Endothelial cell of umbilical vein (primary cell): ENCODE results near the gene CUX1. TPM values are rescaled to one million over a fixed set of nuclear protein-coding genes. Genes with fewer than 3 reads are reported as not detected.

Source experiments
- BruUV-seq: library from RNA; stranded (reverse); fragments of 400-500 nt; replicated peaks from 2 replicates; lab custom pipeline; 2021; lab: Mats Ljungman, UMichigan
- CTCF ChIA-PET: fragments of 300-600, 350-600 bp; sonication (Branson Sonifier 250); formaldehyde crosslinking; loops from one replicate; lab custom pipeline; 2021; ENCODE audit warnings: antibody characterized with exemption, inconsistent platforms; lab: Charles Lee
- POLR2A ChIA-PET: fragments of 300-600, 350-600 bp; sonication (Branson Sonifier 250); formaldehyde crosslinking; loops from one replicate; lab custom pipeline; 2021; ENCODE audit warnings: antibody characterized with exemption, inconsistent platforms; lab: Charles Lee
- DNase-seq: peaks from one replicate; pipeline ENCODE4 v3.0.0-alpha.2; 2011; ENCODE audit warnings: low read depth, low spot score
- FAIRE-seq: peaks from 2 replicates; lab custom pipeline; 2011; peaks lifted over from hg19 to GRCh38; lab: Jason Lieb, UNC
- H2AFZ ChIP-seq: 2 replicates; pipeline ENCODE4 v1.6.0; 2012; ENCODE audit warnings: low read depth, low read length, control low read depth, inconsistent platforms
- H3K27ac ChIP-seq: 2 replicates; pipeline ENCODE4 v1.5.1; 2011; ENCODE audit warnings: low read depth, mild to moderate bottlenecking, control low read depth, low read length, moderate library complexity; ENCODE audit not compliant: insufficient read depth
- H3K27me3 ChIP-seq, 2 experiments: 2 replicates each; pipeline versions ENCODE4 v1.6.0 to v1.6.1; 2011; ENCODE audit warnings: low read length in 2 of 2, mixed read lengths in 1 of 2; ENCODE audit not compliant: control insufficient read depth in 2 of 2, insufficient read depth in 2 of 2
- H3K36me3 ChIP-seq, 2 experiments: 2 replicates in 1 of 2; 3 replicates in 1 of 2; pipeline ENCODE4 v1.5.1; 2011; ENCODE audit warnings: low read length in 2 of 2, mild to moderate bottlenecking in 1 of 2, moderate library complexity in 1 of 2; ENCODE audit not compliant: control insufficient read depth in 2 of 2, insufficient read depth in 2 of 2; ENCODE audit errors: extremely low read depth in 1 of 2
- H3K4me1 ChIP-seq: 3 replicates; pipeline ENCODE4 v1.5.1; 2011; ENCODE audit warnings: mild to moderate bottlenecking, low read length; ENCODE audit not compliant: control insufficient read depth, insufficient read depth; ENCODE audit errors: extremely low read depth
- H3K4me2 ChIP-seq: 2 replicates; pipeline ENCODE4 v1.6.1; 2011; ENCODE audit warnings: low read length, control low read depth, mixed read lengths; ENCODE audit not compliant: insufficient read depth
- H3K4me3 ChIP-seq, 3 experiments: fragments of 200-600 bp in 1 of 3; sonication (generic), shearing (Covaris generic) in 1 of 3; replicated peaks in 1 of 3; 2 replicates each; pipeline ENCODE4 v1.5.1; 2011 to 2016; ENCODE audit warnings: control low read depth in 3 of 3, low read length in 3 of 3, mild to moderate bottlenecking in 2 of 3, inconsistent platforms in 1 of 3, low read depth in 1 of 3, moderate library complexity in 1 of 3; ENCODE audit not compliant: insufficient read depth in 1 of 3
- H3K79me2 ChIP-seq: 2 replicates; pipeline ENCODE4 v1.6.0; 2012; ENCODE audit warnings: low read length, inconsistent platforms; ENCODE audit not compliant: control insufficient read depth, insufficient read depth
- H3K9ac ChIP-seq: replicated peaks from 2 replicates; pipeline ENCODE3; 2011; ENCODE audit warnings: low read length, control low read depth; ENCODE audit not compliant: insufficient read depth; ENCODE audit errors: extremely low read depth
- H3K9me1 ChIP-seq: replicated peaks from 3 replicates; pipeline ENCODE4 v1.6.0; 2011; ENCODE audit warnings: mild to moderate bottlenecking, low read length; ENCODE audit not compliant: control insufficient read depth, insufficient read depth; ENCODE audit errors: extremely low read depth
- H3K9me3 ChIP-seq: replicated peaks from 2 replicates; pipeline ENCODE4 v1.5.1; 2012; ENCODE audit warnings: low read length, inconsistent platforms; ENCODE audit not compliant: control insufficient read depth, insufficient read depth
- H4K20me1 ChIP-seq: replicated peaks from 2 replicates; pipeline ENCODE3; 2011; ENCODE audit warnings: mild to moderate bottlenecking, low read length; ENCODE audit not compliant: control insufficient read depth, insufficient read depth; ENCODE audit errors: extremely low read depth
- EZH2 ChIP-seq: IDR thresholded peaks from 2 replicates; pipeline ENCODE4 v1.6.1; 2012; ENCODE audit warnings: borderline replicate concordance, low read depth, mild to moderate bottlenecking, moderate library complexity, low read length, inconsistent platforms; ENCODE audit not compliant: severe bottlenecking
- FOS ChIP-seq: IDR thresholded peaks from 2 replicates; pipeline ENCODE4 v1.6.1; 2011; ENCODE audit warnings: mild to moderate bottlenecking, low read length, moderate library complexity, borderline replicate concordance; ENCODE audit not compliant: insufficient read depth
- GATA2 ChIP-seq: IDR thresholded peaks from 2 replicates; pipeline ENCODE4 v1.7.0; 2011; ENCODE audit warnings: low read depth, mild to moderate bottlenecking, moderate library complexity, mixed read lengths, low read length; ENCODE audit not compliant: insufficient read length, insufficient read depth
- JUN ChIP-seq: IDR thresholded peaks from 2 replicates; pipeline ENCODE4 v1.6.1; 2011; ENCODE audit warnings: borderline replicate concordance, low read depth; ENCODE audit not compliant: insufficient read length, insufficient read depth
- MYC ChIP-seq: IDR thresholded peaks from one replicate; pipeline ENCODE4 v1.6.1; 2011; ENCODE audit warnings: mild to moderate bottlenecking, low read depth, low read length
- POLR2A ChIP-seq: IDR thresholded peaks from 2 replicates; pipeline ENCODE4 v1.6.1; 2012; ENCODE audit warnings: low read depth, mild to moderate bottlenecking, control low read depth, low read length
- POLR2AphosphoS5 ChIP-seq: IDR thresholded peaks from 2 replicates; pipeline ENCODE4 v1.6.1; 2012; ENCODE audit warnings: low read depth, mild to moderate bottlenecking, control low read depth, low read length, moderate library complexity; ENCODE audit not compliant: insufficient read depth
- dilution Hi-C: fragments of 300-500 bp; cut with MboI; formaldehyde crosslinking; loops from one replicate; pipeline ENCODE4 v1.15.0; 2019; ENCODE audit warnings: low sequenced_read_pairs; ENCODE audit not compliant: extremely low pct_ligation_motif_present
- intact Hi-C: fragments of 100-400 bp; cut with micrococcal nuclease; formaldehyde crosslinking; loops from one replicate; pipeline ENCODE4 v1.10.0; 2022
- polyA plus RNA-seq, 4 experiments: library from polyadenylated mRNA; depleted of rRNA in 3 of 4; stranded (reverse) in 3 of 4; unstranded in 1 of 4; fragments of >200 nt; gene quantifications; 2 replicates each; pipeline versions ENCODE4 v1.2.1 to v1.2.3, GENCODE V29; 2011 to 2012; ENCODE audit warnings: missing spikeins in 1 of 4
- total RNA-seq: library from RNA; stranded (reverse); gene quantifications from 2 replicates; pipeline ENCODE4 v1.2.3, GENCODE V29; 2021
- TF ChIP-seq, protein P1 (sequence below): IDR thresholded peaks from 2 replicates; pipeline ENCODE4 v1.6.1; 2011; ENCODE audit not compliant: insufficient read depth, insufficient read length
- TF ChIP-seq, protein P2 (sequence below), 2 donors: IDR thresholded peaks; 1 replicate in 1 of 2; 2 replicates in 1 of 2; pipeline ENCODE4 v1.5.1; 2011; ENCODE audit warnings: low read length in 2 of 2, mild to moderate bottlenecking in 2 of 2, moderate library complexity in 2 of 2, control low read depth in 1 of 2, inconsistent platforms in 1 of 2, low read depth in 1 of 2; ENCODE audit not compliant: insufficient read depth in 1 of 2; ENCODE audit errors: extremely low read depth in 1 of 2

CUX1 gene
- total and polyA plus RNA-seq, 2 donors (not counting 3 experiments of a cell fraction or from before 2014, with no cell fraction given): 13.8 to 49.8 TPM

DNA sequence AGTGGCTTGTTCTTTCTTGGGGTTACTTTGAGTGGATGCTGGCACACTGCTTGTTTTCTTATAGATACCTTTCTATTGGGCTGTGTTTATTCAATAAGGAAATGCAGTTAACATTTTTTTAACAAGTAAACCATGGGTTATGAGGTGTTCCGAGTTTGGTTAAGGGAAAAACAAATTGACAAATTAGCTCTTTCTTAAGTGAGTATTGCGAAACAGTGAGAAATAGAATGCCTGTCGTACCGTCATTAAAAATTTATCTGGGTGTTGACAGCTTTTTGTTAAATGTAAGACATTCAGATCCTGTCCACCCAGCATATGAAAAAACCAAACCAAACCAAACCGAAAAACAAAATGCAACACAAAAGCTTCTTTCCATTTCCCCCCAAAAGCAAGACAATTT is 6.2 kb downstream of the CUX1 start:
- Histone ChIP-seq H3K4me3 (no peak overlapping the region), H3K36me3 (no peaks in the 10 kb centered on the region), H2AFZ (no peak overlapping the region), H3K27ac (no peak overlapping the region), H3K79me2 (peaks cover 50% of the 10 kb centered on the region), H3K9me1 (no peaks in the 10 kb centered on the region), H3K9me3 (no peaks in the 10 kb centered on the region), H3K4me2 (no peak overlapping the region), H3K27me3 (no peaks in the 10 kb centered on the region), H3K4me1 (no peaks in the 10 kb centered on the region), H4K20me1 (peaks cover 14% of the 10 kb centered on the region), H3K9ac (no peak overlapping the region)
- ChIA-PET CTCF (interaction anchor here (1.1 kb wide), 1 partner anchor 49 kb away, joined by 3 read pairs; no protein-coding TSS in a partner anchor), POLR2A (no interaction called here)
- dilution Hi-C loops: no loop called here
- intact Hi-C loops: no loop called here
- no TSS peak for BruUV-seq
- DNase-seq (no peak), FAIRE-seq (no peak)
- TF ChIP-seq GATA2 (no peak), POLR2AphosphoS5 (no peak), JUN (no peak), MYC (no peak), POLR2A (no peak), FOS (no peak), EZH2 (no peak)
- TF ChIP-seq, protein P1, sequence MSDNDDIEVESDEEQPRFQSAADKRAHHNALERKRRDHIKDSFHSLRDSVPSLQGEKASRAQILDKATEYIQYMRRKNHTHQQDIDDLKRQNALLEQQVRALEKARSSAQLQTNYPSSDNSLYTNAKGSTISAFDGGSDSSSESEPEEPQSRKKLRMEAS: no peak
- TF ChIP-seq, protein P2, sequence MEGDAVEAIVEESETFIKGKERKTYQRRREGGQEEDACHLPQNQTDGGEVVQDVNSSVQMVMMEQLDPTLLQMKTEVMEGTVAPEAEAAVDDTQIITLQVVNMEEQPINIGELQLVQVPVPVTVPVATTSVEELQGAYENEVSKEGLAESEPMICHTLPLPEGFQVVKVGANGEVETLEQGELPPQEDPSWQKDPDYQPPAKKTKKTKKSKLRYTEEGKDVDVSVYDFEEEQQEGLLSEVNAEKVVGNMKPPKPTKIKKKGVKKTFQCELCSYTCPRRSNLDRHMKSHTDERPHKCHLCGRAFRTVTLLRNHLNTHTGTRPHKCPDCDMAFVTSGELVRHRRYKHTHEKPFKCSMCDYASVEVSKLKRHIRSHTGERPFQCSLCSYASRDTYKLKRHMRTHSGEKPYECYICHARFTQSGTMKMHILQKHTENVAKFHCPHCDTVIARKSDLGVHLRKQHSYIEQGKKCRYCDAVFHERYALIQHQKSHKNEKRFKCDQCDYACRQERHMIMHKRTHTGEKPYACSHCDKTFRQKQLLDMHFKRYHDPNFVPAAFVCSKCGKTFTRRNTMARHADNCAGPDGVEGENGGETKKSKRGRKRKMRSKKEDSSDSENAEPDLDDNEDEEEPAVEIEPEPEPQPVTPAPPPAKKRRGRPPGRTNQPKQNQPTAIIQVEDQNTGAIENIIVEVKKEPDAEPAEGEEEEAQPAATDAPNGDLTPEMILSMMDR (IDR thresholded peaks at IDR 0.05; ENCODE audit: extremely low read depth in 1 of 2, insufficient read depth in 1 of 2, low read depth in 1 of 2, low read length in 2 of 2): no peak
